ENCODE data around the gene SNED1.

DNA sequence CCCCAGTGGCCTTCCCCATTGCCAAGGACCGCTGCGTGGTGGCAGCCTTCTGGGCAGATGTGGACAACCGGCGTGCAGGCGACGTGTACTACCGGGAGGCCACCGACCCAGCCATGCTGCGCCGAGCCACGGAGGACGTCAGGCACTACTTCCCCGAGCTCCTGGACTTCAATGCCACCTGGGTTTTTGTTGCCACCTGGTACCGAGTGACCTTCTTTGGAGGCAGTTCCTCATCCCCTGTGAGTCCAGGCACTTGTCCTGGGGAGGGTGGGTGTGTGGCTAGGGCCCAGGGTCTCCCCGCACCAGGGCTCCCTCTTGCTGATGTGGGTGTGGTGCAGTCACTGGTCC, 31.9 kb downstream of the SNED1 start:
- TF ChIP-seq CTCF (IDR thresholded peaks at IDR 0.05) (no peak), EZH2 (IDR thresholded peaks at IDR 0.05) (no peak)
